Stimulated activated naive CD8-positive, alpha-beta T cell treated with anti-CD3 and anti-CD28 coated beads, Interleukin-15, Interleukin-2, amounts not matched to agents 100 ng/mL and 50 ng/mL, for 24 hours (primary cell): ENCODE results near the gene SYNE2.
"Not testable (repeated sequence)": the region's sequence is repeated elsewhere in the genome, so short reads cannot be mapped to it uniquely, and the experiment has no call there.

Experiments
- H3K27ac Mint-ChIP-seq: one replicate; pipeline ENCODE4 v1.8.0; 2021; ENCODE audit warnings: mild to moderate bottlenecking, mixed read lengths
- H3K27me3 Mint-ChIP-seq: one replicate; pipeline ENCODE4 v1.8.0; 2021; ENCODE audit warnings: mixed read lengths
- H3K36me3 Mint-ChIP-seq: one replicate; pipeline ENCODE4 v1.8.0; 2021; ENCODE audit warnings: low read depth, mixed read lengths
- H3K4me1 Mint-ChIP-seq: one replicate; pipeline ENCODE4 v1.8.0; 2021; ENCODE audit warnings: low read depth, mixed read lengths
- H3K4me3 Mint-ChIP-seq: one replicate; pipeline ENCODE4 v1.8.0; 2021; ENCODE audit warnings: mild to moderate bottlenecking, mixed read lengths
- H3K9me3 Mint-ChIP-seq: one replicate; pipeline ENCODE4 v1.8.0; 2021; ENCODE audit warnings: mixed read lengths

Gene SYNE2

DNA sequence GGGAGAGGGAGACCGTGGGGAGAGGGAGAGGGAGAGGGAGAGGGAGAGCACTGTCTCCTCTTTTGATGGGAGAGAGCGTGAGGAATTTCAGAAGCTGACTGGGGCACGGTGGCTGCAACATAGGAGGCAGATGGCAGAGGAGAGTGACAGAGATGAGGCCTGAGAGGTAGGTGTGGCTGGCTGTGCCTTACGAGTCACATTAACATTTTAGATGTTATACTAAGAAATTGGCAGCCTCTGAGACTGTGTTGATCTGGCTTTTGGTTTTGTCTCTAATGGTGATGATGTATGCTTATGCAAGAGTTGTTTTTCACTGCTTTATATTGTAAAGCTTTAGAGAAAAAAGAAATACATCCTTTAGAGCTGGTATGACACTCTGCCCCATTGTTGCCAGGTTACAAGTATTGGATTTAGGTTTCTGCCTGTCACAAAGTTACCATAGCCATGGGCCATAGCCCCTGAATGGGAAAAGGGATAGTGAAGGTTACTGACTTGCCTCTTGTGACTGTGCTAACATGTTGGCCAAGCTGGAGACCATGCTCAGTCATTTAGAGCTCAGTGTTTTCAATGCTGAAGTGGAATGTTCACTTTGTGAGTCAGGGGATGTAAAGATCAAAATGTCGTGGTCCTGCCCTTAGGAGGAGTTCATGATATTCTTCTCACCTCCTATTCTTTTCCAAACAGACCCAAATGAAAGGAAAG, 186.2 kb downstream of the SYNE2 start:
- peaks cover 6% of the 10 kb centered on the region for H3K9me3 Mint-ChIP-seq
- peaks cover 35% of the 10 kb centered on the region for H3K36me3 Mint-ChIP-seq

DNA sequence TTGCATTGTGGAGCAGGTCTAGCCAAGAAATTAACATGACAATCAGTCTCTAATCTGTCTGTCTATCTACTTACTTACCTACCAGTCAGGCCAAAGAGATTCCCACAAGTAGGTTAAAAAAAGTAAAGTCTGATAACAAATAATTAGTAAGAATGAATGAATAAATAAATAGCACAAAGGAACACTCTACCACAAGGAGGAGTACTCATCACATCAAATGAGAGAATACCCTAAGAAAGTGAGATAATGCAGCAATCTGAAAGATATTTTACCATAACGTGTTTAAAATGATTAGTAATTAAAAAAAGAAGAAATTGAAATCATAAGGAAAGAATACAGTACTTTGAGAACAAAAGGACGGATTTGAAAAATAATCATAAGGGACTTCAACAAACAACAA, 187.2 kb downstream of the SYNE2 start:
- H3K4me1 Mint-ChIP-seq = no peaks in the 10 kb centered on the region
- peaks cover 40% of the 10 kb centered on the region for H3K36me3 Mint-ChIP-seq
- H3K9me3 Mint-ChIP-seq = peaks cover 6% of the 10 kb centered on the region
- H3K27ac Mint-ChIP-seq = no peak overlapping the region
- H3K4me3 Mint-ChIP-seq = no peak overlapping the region
- H3K27me3 Mint-ChIP-seq = no peaks in the 10 kb centered on the region

More for the DNA sequence above, 186.2 kb downstream of the SYNE2 start:
- Mint-ChIP-seq H3K4me1 (no peaks in the 10 kb centered on the region), H3K4me3 (no peak overlapping the region), H3K27me3 (no peaks in the 10 kb centered on the region), H3K27ac (no peak overlapping the region)

- H3K4me3 Mint-ChIP-seq, H3K4me1 Mint-ChIP-seq, H3K27ac Mint-ChIP-seq, H3K9me3 Mint-ChIP-seq, H3K27me3 Mint-ChIP-seq: not testable (repeated sequence)
- peaks cover 34% of the 10 kb centered on the region for H3K36me3 Mint-ChIP-seq
These were observed 190.5 kb downstream of the SYNE2 start for GRCh38 chr14:64043296-64043695.

- peaks cover 26% of the 10 kb centered on the region for H3K36me3 Mint-ChIP-seq
- H3K27me3 Mint-ChIP-seq = no peaks in the 10 kb centered on the region
- no peaks in the 10 kb centered on the region for H3K4me1 Mint-ChIP-seq
- H3K4me3 Mint-ChIP-seq = no peak overlapping the region
- H3K27ac Mint-ChIP-seq = no peak overlapping the region
- peaks cover 6% of the 10 kb centered on the region for H3K9me3 Mint-ChIP-seq
These were observed 192.3 kb downstream of the SYNE2 start for GRCh38 chr14:64045091-64045490.

DNA sequence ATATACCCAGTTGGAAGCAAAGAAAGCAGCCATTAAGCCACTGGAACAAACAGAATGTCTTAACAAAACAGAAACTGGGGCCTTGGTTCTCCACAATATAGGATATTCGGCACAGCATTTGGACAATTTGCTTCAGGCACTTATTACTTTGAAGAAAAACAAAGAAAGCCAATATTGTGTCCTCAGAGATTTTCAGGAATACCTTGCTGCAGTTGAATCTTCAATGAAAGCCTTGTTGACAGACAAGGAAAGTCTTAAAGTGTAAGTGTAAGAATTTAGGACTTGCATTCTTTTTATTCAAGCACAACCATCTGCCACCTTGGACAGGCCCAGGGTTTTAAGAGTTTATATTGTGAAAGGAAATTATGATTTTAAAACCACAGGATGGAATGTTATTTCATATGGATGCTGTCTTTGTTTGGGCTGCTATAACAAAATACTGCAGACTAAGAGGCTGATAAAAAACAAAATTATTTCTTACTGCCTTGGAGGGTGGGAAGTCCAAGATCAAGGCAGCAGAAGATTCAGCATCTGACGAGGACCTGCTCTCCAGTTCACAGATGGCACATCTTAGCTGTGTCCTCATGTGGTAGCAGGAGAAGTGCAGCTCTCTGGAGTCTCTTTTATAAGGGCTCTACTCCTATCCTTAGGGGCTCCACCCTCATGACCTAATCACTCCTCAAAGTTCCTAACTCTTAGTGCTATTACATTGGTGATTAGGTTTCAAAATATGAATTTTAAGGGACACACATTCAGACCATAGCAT, 197.0 kb downstream of the SYNE2 start:
- Mint-ChIP-seq H3K4me1 (no peaks in the 10 kb centered on the region), H3K9me3 (no peaks in the 10 kb centered on the region), H3K36me3 (peaks cover 25% of the 10 kb centered on the region), H3K4me3 (no peak overlapping the region), H3K27ac (no peak overlapping the region), H3K27me3 (no peaks in the 10 kb centered on the region)

DNA sequence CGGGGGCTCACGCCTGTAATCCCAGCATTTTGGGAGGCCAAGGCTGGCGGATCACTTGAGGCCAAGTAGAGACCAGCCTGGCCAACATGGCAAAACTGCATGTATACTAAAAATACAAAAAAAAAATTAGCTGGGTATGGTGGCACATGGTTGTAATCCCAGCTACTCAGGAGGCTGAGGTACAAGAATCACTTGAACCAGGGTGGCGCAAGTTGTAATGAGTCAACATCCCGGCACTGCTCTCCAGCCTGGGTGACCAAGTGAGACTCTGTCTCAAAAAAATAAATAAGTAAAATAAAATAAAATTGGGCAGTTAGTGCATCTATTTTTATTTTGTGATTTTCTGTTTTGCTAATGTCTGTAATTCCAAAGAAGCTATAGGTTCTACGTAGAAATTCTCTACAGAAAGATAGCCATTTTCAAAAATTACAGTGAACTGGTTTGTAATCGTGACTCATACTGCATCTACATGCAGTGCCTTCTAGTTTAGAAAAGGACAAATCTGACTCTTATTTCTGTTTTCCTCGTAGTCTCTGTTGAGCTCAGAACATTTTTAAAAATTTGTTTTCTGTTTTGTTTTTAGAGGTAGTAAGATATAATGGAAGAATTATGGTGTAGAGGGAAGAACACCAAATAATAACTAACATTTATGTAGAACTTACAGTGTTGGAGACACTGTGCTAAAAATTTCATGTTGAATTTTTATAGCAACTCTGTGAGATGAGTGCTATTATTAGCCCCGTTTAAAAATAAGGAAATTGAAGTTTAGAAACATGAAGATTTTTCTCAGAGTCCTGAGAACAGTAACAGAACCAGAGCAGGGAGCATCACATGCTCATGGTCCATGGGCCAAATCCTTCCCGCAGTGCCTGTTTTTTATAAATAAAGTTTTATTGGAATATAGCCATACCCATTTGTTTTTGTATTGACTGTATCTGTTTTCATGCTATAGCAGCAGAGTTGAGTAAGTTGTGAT, 201.2 kb downstream of the SYNE2 start:
- H3K27ac Mint-ChIP-seq = no peak overlapping the region
- peaks cover 35% of the 10 kb centered on the region for H3K36me3 Mint-ChIP-seq

GRCh38 chr14:64059454-64060198, 206.8 kb downstream of the SYNE2 start:
- Mint-ChIP-seq H3K27me3 (no peaks in the 10 kb centered on the region), H3K36me3 (peaks cover 20% of the 10 kb centered on the region), H3K4me3 (no peak overlapping the region), H3K4me1 (no peaks in the 10 kb centered on the region), H3K27ac (no peak overlapping the region), H3K9me3 (no peaks in the 10 kb centered on the region)

More for the DNA sequence above, 201.2 kb downstream of the SYNE2 start:
- Mint-ChIP-seq H3K4me1 (no peaks in the 10 kb centered on the region), H3K4me3 (no peak overlapping the region), H3K9me3 (no peaks in the 10 kb centered on the region), H3K27me3 (no peaks in the 10 kb centered on the region)

DNA sequence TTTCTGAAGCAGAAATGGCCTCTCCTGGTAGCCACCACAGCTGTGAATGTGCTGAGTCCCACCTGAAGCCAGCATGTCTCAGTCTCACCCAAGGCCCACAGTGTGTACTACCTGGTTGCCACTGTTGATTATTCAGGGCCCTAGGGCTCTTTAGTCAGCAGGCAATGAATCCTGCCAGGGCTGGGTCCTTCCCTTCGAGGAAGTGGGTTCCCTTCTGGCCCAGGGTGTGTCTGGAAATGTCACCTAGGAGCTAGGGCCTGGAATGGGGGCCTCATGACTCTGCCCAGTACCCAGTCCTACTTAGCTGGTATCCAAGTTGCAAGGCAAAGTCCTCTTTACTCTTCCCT, 207.4 kb downstream of the SYNE2 start:
- H3K4me3 Mint-ChIP-seq = no peak overlapping the region
- no peaks in the 10 kb centered on the region for H3K9me3 Mint-ChIP-seq
- H3K4me1 Mint-ChIP-seq = no peaks in the 10 kb centered on the region
- H3K27ac Mint-ChIP-seq = no peak overlapping the region
- peaks cover 20% of the 10 kb centered on the region for H3K36me3 Mint-ChIP-seq
- H3K27me3 Mint-ChIP-seq = no peaks in the 10 kb centered on the region

DNA sequence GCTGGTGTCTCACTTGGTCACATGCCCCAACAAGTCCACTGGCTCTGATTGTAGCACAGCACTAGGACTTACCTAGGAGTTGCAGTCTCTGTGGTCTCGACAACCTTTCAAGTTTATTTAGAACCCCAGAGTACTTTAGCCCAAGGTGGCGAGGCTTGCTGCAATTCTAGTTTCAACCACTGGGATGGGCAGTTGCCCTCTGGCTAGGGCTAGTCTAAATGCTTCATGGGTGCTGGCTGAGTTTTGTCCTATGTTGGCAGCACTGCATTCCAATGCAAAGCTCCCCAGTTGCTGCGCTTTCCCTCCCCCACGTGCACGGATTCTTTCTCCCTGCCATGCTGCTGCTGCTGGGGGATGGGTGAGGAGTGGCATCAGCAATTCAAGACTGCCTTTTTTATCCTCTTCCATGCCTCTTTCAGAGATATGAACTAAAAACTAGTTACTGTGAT, 207.9 kb downstream of the SYNE2 start:
- no peaks in the 10 kb centered on the region for H3K27me3 Mint-ChIP-seq
- H3K27ac Mint-ChIP-seq = no peak overlapping the region
- peaks cover 20% of the 10 kb centered on the region for H3K36me3 Mint-ChIP-seq
- no peaks in the 10 kb centered on the region for H3K4me1 Mint-ChIP-seq
- H3K4me3 Mint-ChIP-seq = no peak overlapping the region
- H3K9me3 Mint-ChIP-seq = no peaks in the 10 kb centered on the region

DNA sequence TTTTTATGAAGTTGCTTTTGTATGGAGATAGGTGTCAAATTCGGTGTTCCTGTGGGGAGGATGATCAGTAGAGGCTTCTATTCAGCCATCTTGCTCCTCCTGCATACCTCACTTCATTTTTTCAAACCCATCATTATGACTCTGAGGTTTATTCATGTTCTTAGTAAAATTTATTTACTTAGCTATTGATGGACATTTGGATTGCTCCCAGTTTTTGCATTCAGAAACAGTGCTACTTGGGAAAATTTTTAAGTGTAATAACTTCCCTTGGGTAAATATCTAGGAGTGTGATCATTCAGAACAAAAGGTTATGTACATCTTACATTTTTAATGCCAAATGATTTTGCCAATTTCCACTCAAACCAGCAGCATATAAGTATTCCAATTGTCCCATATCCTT, 208.3 kb downstream of the SYNE2 start:
- Mint-ChIP-seq H3K36me3 (peaks cover 20% of the 10 kb centered on the region), H3K4me1 (no peaks in the 10 kb centered on the region), H3K9me3 (no peaks in the 10 kb centered on the region), H3K27me3 (no peaks in the 10 kb centered on the region), H3K27ac (no peak overlapping the region), H3K4me3 (no peak overlapping the region)

GRCh38 chr14:64061706-64062105, 208.9 kb downstream of the SYNE2 start:
- H3K9me3 Mint-ChIP-seq = no peaks in the 10 kb centered on the region
- no peak overlapping the region for H3K4me3 Mint-ChIP-seq
- no peak overlapping the region for H3K27ac Mint-ChIP-seq
- H3K27me3 Mint-ChIP-seq = no peaks in the 10 kb centered on the region
- peaks cover 20% of the 10 kb centered on the region for H3K36me3 Mint-ChIP-seq
- no peaks in the 10 kb centered on the region for H3K4me1 Mint-ChIP-seq

DNA sequence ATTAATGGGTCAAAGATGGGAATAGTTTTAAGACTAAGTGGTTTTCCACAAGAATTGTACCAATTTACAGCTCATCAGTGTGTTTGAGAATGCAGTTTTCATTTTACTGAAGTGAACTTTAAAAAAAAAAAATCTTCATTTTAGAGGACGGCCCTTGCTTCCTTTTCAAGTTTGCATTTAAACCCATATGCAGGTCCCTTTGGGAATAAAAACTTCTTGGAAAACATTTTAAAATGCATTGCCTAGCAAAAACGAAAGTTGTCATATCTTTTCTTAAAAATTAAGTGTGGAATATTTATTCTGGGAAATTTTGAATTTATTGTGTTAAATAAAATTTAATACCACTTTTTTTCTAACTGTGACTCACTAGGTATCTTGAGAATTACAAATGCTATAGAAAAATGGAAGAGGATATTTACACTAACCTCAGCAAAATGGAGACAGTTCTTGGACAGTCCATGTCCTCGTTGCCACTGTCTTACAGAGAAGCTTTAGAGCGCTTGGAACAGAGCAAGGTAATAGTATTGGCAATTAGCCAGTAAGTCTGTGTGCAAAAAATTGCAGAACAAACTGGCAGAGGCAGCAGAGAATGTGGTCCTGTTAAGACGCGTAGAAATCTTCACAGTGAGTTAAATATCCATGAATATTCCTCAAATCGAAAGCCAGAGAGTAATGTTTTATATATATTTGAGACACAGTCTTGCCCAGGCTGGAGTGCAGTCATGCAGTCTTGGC, 209.7 kb downstream of the SYNE2 start:
- Mint-ChIP-seq H3K36me3 (peaks cover 14% of the 10 kb centered on the region), H3K27me3 (no peaks in the 10 kb centered on the region), H3K4me1 (no peaks in the 10 kb centered on the region), H3K9me3 (no peaks in the 10 kb centered on the region), H3K4me3 (no peak overlapping the region), H3K27ac (no peak overlapping the region)

GRCh38 chr14:64064447-64064846, 211.6 kb downstream of the SYNE2 start:
- no peak overlapping the region for H3K27ac Mint-ChIP-seq
- no peaks in the 10 kb centered on the region for H3K4me1 Mint-ChIP-seq
- H3K36me3 Mint-ChIP-seq = peaks cover 8% of the 10 kb centered on the region
- no peaks in the 10 kb centered on the region for H3K9me3 Mint-ChIP-seq
- no peaks in the 10 kb centered on the region for H3K27me3 Mint-ChIP-seq
- no peak overlapping the region for H3K4me3 Mint-ChIP-seq
